CD14-positive monocyte (primary cell): ENCODE results near the gene ABHD11. TPM values are rescaled to one million over a fixed set of nuclear protein-coding genes. Genes with fewer than 3 reads are reported as not detected.
A peak's percentile ranks its signal among the peaks of the same experiment; 100 is the strongest.

Source experiments
- DNase-seq, 3 donors: peaks; one replicate each; pipeline ENCODE4 v3.0.0-alpha.2; 2011 to 2022
- H2AFZ ChIP-seq: 2 replicates; pipeline ENCODE4 v1.6.0; 2012; ENCODE audit warnings: mild to moderate bottlenecking, low read depth, low read length, inconsistent platforms; ENCODE audit not compliant: insufficient read depth, poor library complexity, severe bottlenecking
- H3K27ac ChIP-seq, 2 donors: 1 replicate in 1 of 2; 2 replicates in 1 of 2; pipeline ENCODE4 v1.5.1; 2012 to 2013; ENCODE audit warnings: low read length in 2 of 2, control low read depth in 1 of 2, inconsistent platforms in 1 of 2, low read depth in 1 of 2, mild to moderate bottlenecking in 1 of 2
- H3K27me3 ChIP-seq, 2 donors: one replicate each; pipeline versions ENCODE4 v1.6.0 to v1.6.1; 2011 to 2013; ENCODE audit warnings: low read length in 2 of 2; ENCODE audit not compliant: control insufficient read depth in 2 of 2, insufficient read depth in 2 of 2
- H3K36me3 ChIP-seq, 2 donors: replicated peaks in 1 of 2; 1 replicate in 1 of 2; 2 replicates in 1 of 2; pipeline versions ENCODE4 v1.5.1 to v1.6.1; 2012 to 2013; ENCODE audit warnings: low read length in 2 of 2, control low read depth in 1 of 2, inconsistent platforms in 1 of 2, mild to moderate bottlenecking in 1 of 2; ENCODE audit not compliant: insufficient read depth in 2 of 2, control insufficient read depth in 1 of 2
- H3K4me1 ChIP-seq, 2 donors: 1 replicate in 1 of 2; 2 replicates in 1 of 2; pipeline versions ENCODE4 v1.5.1 to v1.6.1; 2012 to 2013; ENCODE audit warnings: low read length in 2 of 2, control low read depth in 1 of 2, inconsistent platforms in 1 of 2, mild to moderate bottlenecking in 1 of 2, moderate library complexity in 1 of 2; ENCODE audit not compliant: insufficient read depth in 2 of 2, control insufficient read depth in 1 of 2
- H3K4me2 ChIP-seq: replicated peaks from 2 replicates; pipeline ENCODE3; 2012; ENCODE audit warnings: low read length, moderate library complexity, mild to moderate bottlenecking; ENCODE audit not compliant: poor library complexity, severe bottlenecking; ENCODE audit errors: extremely low read depth
- H3K4me3 ChIP-seq, 3 experiments: fragments of 200-600 bp in 1 of 3; sonication (generic) in 1 of 3; replicated peaks in 1 of 3; 1 replicate in 2 of 3; 2 replicates in 1 of 3; pipeline ENCODE4 v1.5.1; 2011 to 2013; ENCODE audit warnings: low read length in 3 of 3, mild to moderate bottlenecking in 3 of 3, control low read depth in 2 of 3, low read depth in 2 of 3, inconsistent platforms in 1 of 3, moderate library complexity in 1 of 3
- H3K79me2 ChIP-seq: 2 replicates; pipeline ENCODE4 v1.6.0; 2012; ENCODE audit warnings: mild to moderate bottlenecking, control low read depth, inconsistent platforms, low read length, moderate library complexity; ENCODE audit not compliant: insufficient read depth
- H3K9ac ChIP-seq: 2 replicates; pipeline ENCODE4 v1.6.0; 2017; ENCODE audit warnings: low read length, mild to moderate bottlenecking; ENCODE audit not compliant: insufficient read depth, poor library complexity, severe bottlenecking
- H3K9me3 ChIP-seq, 2 donors: replicated peaks in 1 of 2; 1 replicate in 1 of 2; 2 replicates in 1 of 2; pipeline versions ENCODE4 v1.5.1 to v1.6.1; 2012 to 2013; ENCODE audit warnings: low read length in 2 of 2, control low read depth in 1 of 2; ENCODE audit not compliant: control insufficient read depth in 1 of 2, insufficient read depth in 1 of 2
- H4K20me1 ChIP-seq: 2 replicates; pipeline ENCODE4 v1.6.0; 2012; ENCODE audit warnings: mild to moderate bottlenecking, low read length, control low read depth, moderate library complexity; ENCODE audit not compliant: insufficient read depth
- H3K27ac Mint-ChIP-seq, 7 donors: one replicate each; pipeline ENCODE4 v1.8.0; 2020; ENCODE audit warnings: mild to moderate bottlenecking in 7 of 7, mixed read lengths in 7 of 7, moderate library complexity in 6 of 7, inconsistent platforms in 2 of 7
- H3K27me3 Mint-ChIP-seq, 3 donors: one replicate each; pipeline ENCODE4 v1.8.0; 2021 to 2022; ENCODE audit warnings: low read depth in 3 of 3, mild to moderate bottlenecking in 3 of 3, mixed read lengths in 3 of 3, moderate library complexity in 3 of 3, inconsistent platforms in 1 of 3
- H3K36me3 Mint-ChIP-seq, 2 donors: one replicate each; pipeline ENCODE4 v1.8.0; 2020; ENCODE audit warnings: mixed read lengths in 2 of 2, inconsistent platforms in 1 of 2, mild to moderate bottlenecking in 1 of 2
- H3K4me1 Mint-ChIP-seq: one replicate; pipeline ENCODE4 v1.8.0; 2020; ENCODE audit warnings: mild to moderate bottlenecking, mixed read lengths
- H3K4me3 Mint-ChIP-seq, 2 donors: one replicate each; pipeline ENCODE4 v1.8.0; 2020; ENCODE audit warnings: mild to moderate bottlenecking in 2 of 2, mixed read lengths in 2 of 2, moderate library complexity in 1 of 2
- H3K9me3 Mint-ChIP-seq, 7 donors: one replicate each; pipeline ENCODE4 v1.8.0; 2020 to 2022; ENCODE audit warnings: mixed read lengths in 7 of 7, mild to moderate bottlenecking in 6 of 7, moderate library complexity in 6 of 7, inconsistent platforms in 2 of 7
- CTCF ChIP-seq: fragments of 200-600 bp; IDR thresholded peaks from one replicate; pipeline ENCODE4 v1.8.0; 2022; ENCODE audit warnings: antibody characterized with exemption, mild to moderate bottlenecking
- WGBS: methylation state at CpG from one replicate; pipeline ENCODE4 v1.1.5; 2013; ENCODE audit warnings: missing lambda C conversion rate; ENCODE audit not compliant: insufficient coverage; 5-methylcytosine and 5-hydroxymethylcytosine counted together
- intact Hi-C, 2 donors: fragments of 100-400 bp; cut with micrococcal nuclease; formaldehyde crosslinking; loops; one replicate each; pipeline versions ENCODE4 v1.15.0 to v1.15.1; 2023
- polyA plus RNA-seq, 3 donors: library from polyadenylated mRNA; depleted of rRNA in 1 of 3; unstranded in 2 of 3; stranded (reverse) in 1 of 3; fragments of 300-500 nt in 2 of 3; fragments of >200 nt in 1 of 3; fragmentation: Illumina TruSeq in 2 of 3; gene quantifications; 1 replicate in 2 of 3; 2 replicates in 1 of 3; pipeline ENCODE4 v1.2.3, GENCODE V29; 2012 to 2021

ABHD11 gene
- polyA plus RNA-seq, 3 donors = 20.3 to 23.5 (median 22.1) TPM

GRCh38 chr7:73742753-73743641 lies 4.4 kb upstream of the ABHD11 start:
- Histone ChIP-seq H3K79me2 (no peaks in the 10 kb centered on the region), H3K36me3 (no peaks in the 10 kb centered on the region), H3K4me3 (no peak overlapping the region), H4K20me1 (peaks cover under 1% of the 10 kb centered on the region), H3K9me3 (no peaks in the 10 kb centered on the region), H3K27ac (no peak overlapping the region), H3K27me3 (peaks cover 0 to 12% of the 10 kb centered on the region in 2 donors), H2AFZ (no peak overlapping the region), H3K9ac (no peak overlapping the region), H3K4me1 (peaks cover 9 to 13% of the 10 kb centered on the region in 2 donors), H3K4me2 (no peak overlapping the region)
- H3K4me3 Mint-ChIP-seq = no peak overlapping the region
- WGBS = 55% methylated on average over 24 of the region's 35 CpGs
- intact Hi-C loops = no loop called here
- no peaks in the 10 kb centered on the region for H3K36me3 Mint-ChIP-seq
- no peak for DNase-seq
- no peak overlapping the region for H3K27ac Mint-ChIP-seq
- TF ChIP-seq CTCF = no peak
- peaks cover 3% of the 10 kb centered on the region for H3K4me1 Mint-ChIP-seq
- H3K9me3 Mint-ChIP-seq = peaks cover 0 to 2% (median 0%) of the 10 kb centered on the region in 7 donors
- H3K27me3 Mint-ChIP-seq = peaks cover 17 to 36% (median 30%) of the 10 kb centered on the region in 3 donors

- peaks cover under 1 to 2% of the 10 kb centered on the region in 2 donors for H3K36me3 ChIP-seq
- H3K27me3 ChIP-seq = peaks cover 0 to 12% of the 10 kb centered on the region in 2 donors
- intact Hi-C loops = no loop called here
- 73% methylated on average over 5 of the region's 7 CpGs for WGBS
- no peaks in the 10 kb centered on the region for H3K9me3 ChIP-seq
- peaks cover 3% of the 10 kb centered on the region for H3K79me2 ChIP-seq
- no peak for DNase-seq
- peaks cover 7% of the 10 kb centered on the region for H4K20me1 ChIP-seq
- H3K4me1 ChIP-seq = peaks cover 15 to 20% of the 10 kb centered on the region in 2 donors
- H2AFZ ChIP-seq = no peak overlapping the region
- Mint-ChIP-seq H3K27me3 (peaks cover 17 to 36% (median 27%) of the 10 kb centered on the region in 3 donors), H3K4me1 (peaks cover 9% of the 10 kb centered on the region), H3K4me3 (peak overlapping the region in 1 of 2 donors; percentile 26), H3K9me3 (peaks cover 0 to 2% (median 0%) of the 10 kb centered on the region in 7 donors), H3K27ac (no peak overlapping the region), H3K36me3 (peaks cover 1 to 3% of the 10 kb centered on the region in 2 donors)
- no peak overlapping the region for H3K9ac ChIP-seq
- TF ChIP-seq CTCF = no peak
- no peak overlapping the region for H3K4me2 ChIP-seq
- no peak overlapping the region for H3K4me3 ChIP-seq
- H3K27ac ChIP-seq = no peak overlapping the region
Measured at GRCh38 chr7:73742338-73742752, 3.7 kb upstream of the ABHD11 start.
